Skeletal muscle cell (primary cell): Measurements from ENCODE around the gene VAV2.
"Not testable (repeated sequence)": the region's sequence is repeated elsewhere in the genome, so short reads cannot be mapped to it uniquely, and the experiment has no call there.

ENCODE experiments used
- DNase-seq: peaks from one replicate; pipeline ENCODE4 v3.0.0-alpha.2; 2010; ENCODE audit warnings: low read depth
- H3K4me3 ChIP-seq: 2 replicates; pipeline ENCODE4 v1.5.1; 2011; ENCODE audit warnings: low read depth, mild to moderate bottlenecking, control low read depth, low read length, moderate library complexity

VAV2 gene

GRCh38 chr9:133999851-134000265 is 7.7 kb upstream of the VAV2 start:
- no peak for DNase-seq
- H3K4me3 ChIP-seq: no peak overlapping the region

- H3K4me3 ChIP-seq: no peak overlapping the region
- no peak for DNase-seq
Measured at GRCh38 chr9:133998915-133999595, 6.9 kb upstream of the VAV2 start.

- DNase-seq: no peak
- no peak overlapping the region for H3K4me3 ChIP-seq
Measured at GRCh38 chr9:133997584-133997983, 5.5 kb upstream of the VAV2 start.

GRCh38 chr9:133996531-133997520 is 4.7 kb upstream of the VAV2 start:
- no peak for DNase-seq
- H3K4me3 ChIP-seq: no peak overlapping the region

- H3K4me3 ChIP-seq: no peak overlapping the region
- no peak for DNase-seq
Measured at GRCh38 chr9:133995012-133995896, 3.1 kb upstream of the VAV2 start.

- no peak for DNase-seq
- no peak overlapping the region for H3K4me3 ChIP-seq
Measured at GRCh38 chr9:133994353-133995011, 2.4 kb upstream of the VAV2 start.

- DNase-seq: no peak
- peak overlapping the region; percentile 78 for H3K4me3 ChIP-seq
Measured at GRCh38 chr9:133993635-133994253, 1.6 kb upstream of the VAV2 start.

- DNase-seq: peak; percentile 78
- peak overlapping the region; percentile 78 for H3K4me3 ChIP-seq
Measured at GRCh38 chr9:133992780-133993634, 883 bp upstream of the VAV2 start.

GRCh38 chr9:133991214-133991921 is 756 bp downstream of the VAV2 start:
- no peak for DNase-seq
- H3K4me3 ChIP-seq: peak overlapping the region; percentile 78

- H3K4me3 ChIP-seq: peak overlapping the region; percentile 78
Measured at GRCh38 chr9:133990366-133991213, 1.5 kb downstream of the VAV2 start.

GRCh38 chr9:133989625-133990365 is 2.3 kb downstream of the VAV2 start:
- H3K4me3 ChIP-seq: peak overlapping the region; percentile 78

More at GRCh38 chr9:133990366-133991213, 1.5 kb downstream of the VAV2 start:
- no peak for DNase-seq

GRCh38 chr9:133988771-133989170 is 3.4 kb downstream of the VAV2 start:
- H3K4me3 ChIP-seq: not testable (repeated sequence)

More at GRCh38 chr9:133989625-133990365, 2.3 kb downstream of the VAV2 start:
- no peak for DNase-seq

GRCh38 chr9:133987946-133988665 is 4.0 kb downstream of the VAV2 start:
- no peak for DNase-seq
- H3K4me3 ChIP-seq: no peak overlapping the region

More at GRCh38 chr9:133988771-133989170, 3.4 kb downstream of the VAV2 start:
- not testable (repeated sequence) for DNase-seq

GRCh38 chr9:133987446-133987788 is 4.7 kb downstream of the VAV2 start:
- no peak for DNase-seq

More at GRCh38 chr9:133987446-133987788, 4.7 kb downstream of the VAV2 start:
- H3K4me3 ChIP-seq: no peak overlapping the region
